ENCODE data around the gene RSPRY1.

RSPRY1 gene

DNA sequence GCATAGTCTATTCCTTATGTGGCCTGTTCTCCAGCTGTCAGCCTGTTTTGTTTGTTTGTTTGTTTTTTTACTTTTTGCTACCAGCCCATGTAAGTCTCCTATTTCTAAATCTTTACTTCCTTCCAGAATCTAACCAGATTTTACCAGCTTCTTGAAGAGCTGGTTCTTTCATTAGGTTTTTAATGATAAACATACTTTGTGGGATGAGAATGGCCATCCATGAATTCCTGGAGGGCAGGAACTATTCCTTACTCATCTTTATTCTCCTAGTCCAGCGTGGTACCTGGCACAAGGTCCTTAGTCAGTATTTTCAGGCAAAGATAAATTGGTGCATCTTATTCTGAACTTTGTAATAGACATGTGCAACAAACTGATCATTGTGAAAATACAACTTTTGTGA is 17.3 kb downstream of the RSPRY1 start:
- Histone ChIP-seq H3K27ac (no peak overlapping the region), H3K4me3 (no peak overlapping the region)

DNA sequence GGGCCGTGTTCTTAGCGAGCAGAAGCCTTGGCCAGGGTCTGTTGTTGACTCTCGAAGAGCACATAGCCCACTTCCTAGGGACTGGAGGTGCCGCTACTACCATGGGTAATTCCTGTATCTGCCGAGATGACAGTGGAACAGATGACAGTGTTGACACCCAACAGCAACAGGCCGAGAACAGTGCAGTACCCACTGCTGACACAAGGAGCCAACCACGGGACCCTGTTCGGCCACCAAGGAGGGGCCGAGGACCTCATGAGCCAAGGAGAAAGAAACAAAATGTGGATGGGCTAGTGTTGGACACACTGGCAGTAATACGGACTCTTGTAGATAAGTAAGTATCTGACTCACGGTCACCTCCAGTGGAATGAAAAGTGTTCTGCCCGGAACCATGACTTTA is 18.5 kb downstream of the RSPRY1 start:
- Histone ChIP-seq H3K4me3 (no peak overlapping the region), H3K27ac (no peak overlapping the region)

- Histone ChIP-seq H3K27ac (no peak overlapping the region), H3K4me3 (no peak overlapping the region)
Measured at GRCh38 chr16:57208926-57209325, 22.8 kb downstream of the RSPRY1 start.

DNA sequence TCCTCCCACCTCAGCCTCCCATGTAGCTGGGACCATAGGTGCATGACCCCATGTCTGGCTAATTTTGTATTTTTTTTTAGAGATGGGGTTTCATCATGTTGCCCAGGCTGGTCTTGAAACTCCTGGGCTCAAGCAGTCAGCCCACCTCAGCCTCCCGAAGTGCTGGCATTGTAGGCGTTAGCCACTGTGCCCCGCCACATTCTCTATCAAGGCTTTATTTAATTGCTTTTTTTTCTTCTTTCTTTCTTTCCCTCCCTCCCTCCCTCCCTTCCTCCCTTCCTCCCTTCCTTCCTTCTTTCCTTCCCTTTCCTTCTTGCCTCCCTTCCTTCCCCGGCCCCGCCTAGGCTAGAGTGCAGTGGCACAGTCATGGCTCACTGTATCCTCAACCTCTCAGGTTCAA is 23.7 kb downstream of the RSPRY1 start:
- no peak overlapping the region for H3K4me3 ChIP-seq
- H3K27ac ChIP-seq: no peak overlapping the region

DNA sequence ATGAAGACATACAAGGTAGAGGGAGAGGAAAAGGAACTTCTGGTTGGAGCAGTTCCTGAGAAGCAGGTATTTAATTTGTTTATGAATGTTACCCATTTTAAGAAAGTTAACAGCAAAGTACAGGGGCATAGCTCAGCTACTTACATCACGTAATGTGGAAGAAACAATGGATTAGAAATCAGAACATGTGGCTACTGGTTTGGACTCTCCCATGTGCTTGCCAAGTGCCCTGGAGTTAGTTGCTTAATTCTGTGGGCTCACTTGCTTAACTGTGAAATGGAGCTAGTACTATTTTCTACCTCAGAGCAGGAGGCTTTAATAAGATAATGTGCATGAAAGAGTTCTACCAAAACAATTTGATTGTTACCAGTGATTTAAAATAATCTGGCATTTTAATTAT is 27.3 kb downstream of the RSPRY1 start:
- H3K27ac ChIP-seq: peak overlapping the region in 2 of 21 experiments; percentile 2 to 41
- H3K4me3 ChIP-seq: no peak overlapping the region

DNA sequence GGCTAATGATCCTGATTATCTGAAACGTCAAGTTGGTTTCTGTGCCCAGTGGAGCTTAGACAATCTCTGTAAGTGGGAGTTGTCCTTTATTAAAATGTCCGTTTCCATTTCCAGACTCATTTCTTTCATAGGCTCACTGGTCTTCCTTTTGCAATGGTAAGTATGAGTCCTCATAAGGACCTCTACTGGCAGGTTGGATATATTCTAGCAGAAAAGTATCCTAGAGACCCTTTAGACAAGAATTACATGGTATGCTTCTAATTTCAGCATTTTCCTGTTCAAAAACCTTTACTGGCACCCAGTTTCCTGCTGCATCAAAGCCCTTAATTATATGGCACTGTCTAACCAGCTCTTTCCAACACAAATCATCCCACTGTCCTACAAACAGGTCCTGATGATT is 30.8 kb downstream of the RSPRY1 start:
- no peak overlapping the region for H3K27ac ChIP-seq
- H3K4me3 ChIP-seq: no peak overlapping the region

GRCh38 chr16:57223057-57223456 is 36.9 kb downstream of the RSPRY1 start:
- no peak overlapping the region for H3K4me3 ChIP-seq
- no peak overlapping the region for H3K27ac ChIP-seq

DNA sequence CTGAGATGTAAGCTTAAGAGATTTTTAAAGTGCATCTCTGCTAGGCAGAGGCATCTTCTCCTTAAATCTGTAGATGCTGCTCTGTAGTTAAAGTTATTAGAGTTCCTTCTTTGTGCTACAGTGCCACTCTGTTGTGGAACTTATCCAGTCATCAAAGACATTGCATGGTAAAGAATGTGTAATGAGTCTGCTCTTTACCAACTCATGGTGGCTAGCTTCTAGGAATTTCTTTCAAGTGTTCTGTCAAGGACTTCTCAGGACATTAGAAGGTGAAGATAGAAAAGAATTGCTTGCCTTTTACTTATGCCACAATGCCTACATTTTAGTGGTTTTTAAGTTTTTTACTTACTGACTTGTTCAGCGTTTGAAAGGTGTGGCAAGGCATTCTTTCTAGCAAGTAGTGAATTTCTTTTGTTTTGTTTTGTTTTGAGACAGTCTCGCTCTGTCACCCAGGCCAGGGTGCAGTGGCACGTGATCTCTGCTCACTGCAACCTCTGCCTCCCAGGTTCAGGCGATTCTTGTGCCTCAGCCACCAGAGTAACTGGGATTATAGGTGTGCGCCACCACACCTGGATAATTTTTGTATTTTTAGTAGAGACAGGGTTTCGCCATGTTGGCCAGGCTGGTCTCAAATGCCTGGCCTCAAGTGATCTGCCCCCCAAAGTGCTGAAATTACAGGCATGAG is 38.7 kb downstream of the RSPRY1 start:
- H3K27ac ChIP-seq: no peak overlapping the region

DNA sequence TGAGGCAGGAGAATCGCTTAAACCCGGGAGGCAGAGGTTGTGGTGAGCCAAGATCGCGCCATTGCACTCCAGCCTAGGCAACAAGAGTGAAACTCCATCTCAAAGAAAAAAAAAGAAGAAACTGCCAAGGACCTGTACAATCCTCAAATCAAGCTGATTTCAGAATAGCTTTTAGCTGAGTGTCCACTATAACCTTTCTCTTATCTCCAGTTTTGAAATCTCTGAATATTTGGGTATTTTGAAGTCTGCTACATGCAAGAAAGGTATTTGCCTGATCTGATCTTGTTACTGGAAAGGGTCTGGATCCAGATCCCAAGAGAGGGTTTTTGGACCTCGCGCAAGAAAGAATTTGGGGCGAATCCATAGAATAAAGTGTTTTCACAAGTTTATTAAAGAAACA is 39.8 kb downstream of the RSPRY1 start:
- H3K4me3 ChIP-seq: no peak overlapping the region
- H3K27ac ChIP-seq: no peak overlapping the region

More for the DNA sequence above, 38.7 kb downstream of the RSPRY1 start:
- H3K4me3 ChIP-seq: no peak overlapping the region

- no peak overlapping the region for H3K4me3 ChIP-seq
- H3K27ac ChIP-seq: no peak overlapping the region
Measured at GRCh38 chr16:57226701-57227621, 40.8 kb downstream of the RSPRY1 start.

- H3K4me3 ChIP-seq: no peak overlapping the region
- no peak overlapping the region for H3K27ac ChIP-seq
Measured at GRCh38 chr16:57229079-57229478, 43.0 kb downstream of the RSPRY1 start.

GRCh38 chr16:57231821-57232350 is 45.8 kb downstream of the RSPRY1 start:
- no peak overlapping the region for H3K4me3 ChIP-seq
- no peak overlapping the region for H3K27ac ChIP-seq

DNA sequence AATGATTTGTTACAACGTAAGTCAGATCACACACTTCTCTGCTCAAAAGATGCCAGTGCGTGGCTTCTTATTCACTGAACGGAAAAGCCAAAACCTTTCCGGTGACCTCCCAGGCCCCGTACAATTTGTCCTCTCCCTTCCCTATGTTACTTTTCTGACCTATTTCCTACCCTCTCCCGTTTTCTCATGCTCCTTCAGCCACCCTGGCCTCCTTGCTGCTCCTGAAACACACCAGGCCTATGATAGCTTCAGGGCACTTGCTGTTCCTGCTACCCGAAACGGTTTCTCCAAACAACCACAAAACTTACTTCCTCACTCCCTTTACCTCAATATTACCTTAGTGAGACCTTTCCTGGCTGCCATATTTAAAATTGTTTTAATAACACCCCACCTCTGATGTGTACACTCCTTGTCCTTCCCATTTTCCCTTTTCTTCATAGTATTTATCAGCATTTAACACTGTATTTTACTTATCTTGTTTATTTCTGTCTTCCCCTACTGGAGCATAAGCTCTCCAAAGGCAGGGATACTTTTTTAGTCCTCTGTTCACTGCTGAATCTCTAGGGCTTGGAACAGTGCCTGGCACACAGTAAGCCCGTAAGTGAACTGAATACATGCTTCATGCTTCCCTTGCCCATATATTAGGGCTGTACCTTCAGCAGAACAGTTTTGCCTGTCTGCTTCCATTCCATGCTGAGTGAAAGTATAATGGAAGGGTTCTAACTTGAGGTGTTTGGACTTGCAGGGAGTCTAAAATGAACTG is 48.0 kb downstream of the RSPRY1 start:
- Histone ChIP-seq H3K27ac (peak overlapping the region in 1 of 21 experiments; percentile 34), H3K4me3 (no peak overlapping the region)

- H3K27ac ChIP-seq: no peak overlapping the region
Measured at GRCh38 chr16:57234707-57235092, 48.6 kb downstream of the RSPRY1 start.

GRCh38 chr16:57235128-57236021 is 49.2 kb downstream of the RSPRY1 start:
- H3K27ac ChIP-seq: no peak overlapping the region
- H3K4me3 ChIP-seq: no peak overlapping the region

More at GRCh38 chr16:57234707-57235092, 48.6 kb downstream of the RSPRY1 start:
- no peak overlapping the region for H3K4me3 ChIP-seq

DNA sequence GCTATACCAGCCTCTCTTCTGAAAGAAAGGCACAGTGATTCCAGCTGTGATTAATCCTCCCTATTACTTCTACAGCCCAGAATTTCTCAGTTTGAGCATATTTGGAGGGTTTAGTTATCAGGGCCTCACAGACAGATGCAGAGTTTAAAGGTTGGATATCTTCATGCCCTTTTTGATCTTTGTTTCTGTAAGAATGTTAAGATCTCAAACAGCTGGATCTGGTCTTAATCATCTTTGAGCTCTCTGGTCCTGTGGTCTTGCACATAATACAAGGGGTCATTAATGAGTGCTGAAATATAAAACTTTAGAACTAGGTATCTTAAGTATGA is 49.9 kb downstream of the RSPRY1 start:
- H3K27ac ChIP-seq: no peak overlapping the region
- no peak overlapping the region for H3K4me3 ChIP-seq

DNA sequence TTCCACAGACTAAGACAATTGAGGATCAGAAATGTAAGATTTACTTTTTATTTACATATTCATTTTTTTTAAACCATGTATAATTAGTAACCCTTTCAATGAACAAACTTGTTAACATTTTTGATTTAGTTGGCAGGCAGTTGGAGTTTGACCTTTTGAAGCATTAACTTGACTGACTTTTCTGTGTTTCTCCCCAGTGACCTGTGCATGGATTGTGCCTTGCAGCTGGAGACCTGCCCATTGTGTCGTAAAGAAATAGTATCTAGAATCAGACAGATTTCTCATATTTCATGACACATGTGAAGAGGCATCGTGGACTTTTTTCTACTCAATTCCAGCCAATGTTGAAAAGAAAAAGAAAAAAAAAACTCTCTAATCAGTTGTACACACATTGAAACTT is 52.6 kb downstream of the RSPRY1 start:
- H3K4me3 ChIP-seq: no peak overlapping the region
- no peak overlapping the region for H3K27ac ChIP-seq

GRCh38 chr16:57239107-57239506 is 53.0 kb downstream of the RSPRY1 start:
- no peak overlapping the region for H3K27ac ChIP-seq
- no peak overlapping the region for H3K4me3 ChIP-seq

DNA sequence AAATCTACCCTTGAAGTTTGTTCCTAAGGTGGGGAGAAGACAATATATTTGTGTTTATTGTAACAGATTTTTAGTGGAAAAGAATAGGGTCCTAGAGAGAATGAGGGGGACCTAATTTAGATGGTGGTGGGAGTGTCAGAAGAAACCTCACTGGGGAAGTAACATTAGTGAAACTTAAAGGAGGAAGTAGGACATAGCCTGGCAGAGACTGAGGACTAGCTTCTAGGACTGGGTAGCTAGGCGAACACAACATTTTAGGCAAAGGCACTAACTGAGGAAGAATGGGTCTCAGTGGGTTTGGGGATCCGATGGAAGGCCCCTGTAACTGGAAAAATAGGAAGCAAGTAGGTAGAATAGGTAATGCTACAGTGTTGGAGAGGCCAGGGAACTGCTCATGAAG is 54.7 kb downstream of the RSPRY1 start:
- Histone ChIP-seq H3K4me3 (no peak overlapping the region), H3K27ac (no peak overlapping the region)
